ENCODE data around the gene PRKCD.
"Not testable (repeated sequence)": the region's sequence is repeated elsewhere in the genome, so short reads cannot be mapped to it uniquely, and the experiment has no call there.

PRKCD gene

DNA sequence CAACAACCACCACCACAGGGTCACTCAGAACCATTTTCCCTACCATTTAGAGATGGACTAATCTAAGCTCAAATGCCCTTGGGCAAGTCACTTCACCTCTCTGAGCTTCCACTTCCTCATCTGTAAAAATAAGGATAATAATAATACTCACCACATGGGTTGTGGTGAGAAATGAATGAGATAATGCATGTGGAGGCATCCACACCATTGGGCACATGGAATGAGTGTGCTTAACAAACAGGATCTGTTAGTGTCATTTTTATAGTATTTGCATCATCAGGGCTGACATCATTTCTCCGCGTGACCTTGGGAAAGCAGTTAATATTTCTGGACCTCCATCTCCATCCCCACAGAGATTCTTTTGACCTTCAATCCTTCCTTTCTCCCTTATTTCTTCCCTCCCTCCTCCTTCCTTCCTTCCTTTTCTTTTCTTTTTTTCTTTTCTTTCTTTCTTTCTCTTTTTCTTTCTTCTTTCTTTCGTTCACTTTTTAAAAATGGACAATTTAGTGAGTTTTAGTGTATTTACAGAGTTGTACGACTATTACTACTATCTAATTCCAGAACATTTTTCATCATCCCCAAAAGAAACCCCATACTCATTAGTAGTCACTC is 23.1 kb upstream of the PRKCD start:
- no peak for DNase-seq
- intact Hi-C loops (cut with DNase I): no loop called here

DNA sequence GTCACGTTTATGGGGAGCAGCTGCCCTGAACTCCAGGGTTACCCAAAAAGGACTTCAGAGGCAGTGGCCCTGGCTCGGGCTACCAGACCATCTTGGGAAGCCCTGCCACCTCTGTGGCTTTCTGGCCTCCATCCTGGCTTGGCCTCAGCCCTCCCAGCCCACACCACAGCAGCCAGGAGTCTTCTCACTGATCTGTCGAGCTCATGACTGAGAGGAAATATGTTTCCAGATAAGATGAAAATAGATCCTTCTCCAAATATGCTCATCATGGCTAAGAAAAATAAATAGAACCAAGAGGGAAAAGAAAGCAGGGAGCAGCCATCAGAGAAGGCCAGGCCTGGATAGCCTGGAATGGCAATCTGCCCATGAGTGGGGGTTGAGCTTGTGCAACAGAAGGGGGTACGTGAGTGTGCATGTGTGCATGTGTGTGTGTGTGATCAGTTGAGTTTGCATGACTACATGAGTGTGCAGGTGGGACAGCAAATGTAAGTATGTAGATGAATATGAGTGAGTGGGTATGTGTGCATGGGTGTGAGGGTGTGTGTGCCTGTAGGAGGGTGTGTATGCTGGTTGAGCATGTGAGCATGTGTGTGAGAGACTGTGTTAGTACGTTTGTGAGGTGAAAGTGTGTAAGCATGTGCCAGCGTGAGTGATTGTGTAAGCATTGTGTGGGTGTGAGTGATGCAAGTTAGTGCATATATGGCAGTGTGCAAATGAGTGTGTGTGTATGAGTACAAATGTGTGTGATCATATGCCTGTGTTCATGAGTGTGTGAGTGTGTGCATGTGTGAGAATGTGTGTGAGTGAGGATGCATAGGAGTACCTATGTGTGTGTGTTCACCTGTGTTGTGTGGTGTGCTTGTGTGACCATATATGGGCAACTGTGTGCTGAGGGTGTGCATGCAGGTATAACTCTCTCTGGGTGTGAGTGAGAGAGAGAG is 20.8 kb upstream of the PRKCD start:
- DNase-seq: no peak
- intact Hi-C loops (cut with DNase I): no loop called here

DNA sequence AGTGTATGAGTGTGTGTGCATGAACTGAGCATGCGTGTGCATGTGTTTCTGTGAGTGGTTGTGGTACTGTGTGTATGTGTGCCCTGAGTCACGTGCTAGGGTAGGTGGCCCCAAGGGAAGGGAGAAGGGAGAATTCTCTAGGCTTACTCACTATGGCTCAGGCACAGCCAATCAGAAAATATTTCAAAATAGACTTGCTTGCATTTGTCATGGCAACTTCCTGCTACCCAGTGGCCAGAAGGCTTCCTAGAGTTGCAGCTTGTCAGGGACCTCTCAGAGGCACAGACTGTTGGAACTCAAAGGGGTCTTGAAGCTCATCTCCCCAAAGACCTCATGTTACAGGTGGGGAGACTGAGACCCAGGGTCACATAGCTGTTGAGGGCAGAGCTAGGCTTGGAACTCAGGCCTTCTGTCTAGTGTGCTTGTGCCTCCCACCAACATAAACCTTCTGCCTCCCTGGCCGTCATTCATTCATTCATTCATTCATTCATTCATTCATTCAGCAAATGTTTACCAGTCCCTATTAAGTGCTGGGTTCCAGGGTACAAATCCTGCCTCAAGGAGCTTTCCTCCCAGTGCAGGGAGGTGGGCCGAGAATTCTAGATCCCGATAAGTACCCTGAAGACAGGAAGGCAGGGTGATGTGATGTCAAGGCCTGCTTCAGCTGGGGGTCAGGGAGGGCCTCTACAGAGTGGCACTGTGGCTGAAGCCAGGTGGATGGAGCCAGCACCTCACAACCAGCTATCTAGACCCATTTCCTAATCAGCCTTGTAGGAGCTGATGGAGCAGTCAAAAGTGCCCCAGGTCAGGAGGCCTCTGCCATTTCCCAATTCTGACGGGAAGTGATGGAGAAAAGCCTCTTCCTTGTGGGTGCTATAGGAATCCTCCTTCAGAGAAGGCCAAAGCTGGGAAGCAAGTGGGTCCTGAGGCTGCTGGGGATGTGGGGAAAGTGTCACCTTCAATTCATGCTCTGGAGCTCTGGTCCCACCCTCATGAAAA is 19.9 kb upstream of the PRKCD start:
- intact Hi-C loops (cut with DNase I): no loop called here
- no peak for DNase-seq

DNA sequence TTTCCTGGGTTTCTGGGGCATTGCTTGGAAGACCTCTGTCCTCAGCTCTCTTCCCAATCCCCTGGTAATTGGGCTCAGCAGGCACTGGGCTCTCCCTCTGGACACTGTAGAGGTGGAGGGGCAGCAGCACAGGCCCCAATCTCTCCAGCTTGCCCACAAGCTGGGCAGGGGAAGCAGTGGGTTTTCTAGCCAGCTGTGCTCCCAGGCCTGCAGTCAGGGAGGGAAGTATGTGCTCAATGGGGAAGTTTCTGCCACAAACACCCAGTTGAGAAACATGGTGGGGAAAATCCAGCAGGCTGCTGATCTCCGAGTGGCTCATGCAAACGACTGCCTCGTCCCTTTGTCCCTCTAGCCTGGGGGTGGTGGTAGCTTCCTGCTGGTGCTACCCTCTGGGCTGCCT is 18.0 kb upstream of the PRKCD start:
- peak in 1 of 10 donors; percentile 43 for DNase-seq
- intact Hi-C loops (cut with DNase I): no loop called here

DNA sequence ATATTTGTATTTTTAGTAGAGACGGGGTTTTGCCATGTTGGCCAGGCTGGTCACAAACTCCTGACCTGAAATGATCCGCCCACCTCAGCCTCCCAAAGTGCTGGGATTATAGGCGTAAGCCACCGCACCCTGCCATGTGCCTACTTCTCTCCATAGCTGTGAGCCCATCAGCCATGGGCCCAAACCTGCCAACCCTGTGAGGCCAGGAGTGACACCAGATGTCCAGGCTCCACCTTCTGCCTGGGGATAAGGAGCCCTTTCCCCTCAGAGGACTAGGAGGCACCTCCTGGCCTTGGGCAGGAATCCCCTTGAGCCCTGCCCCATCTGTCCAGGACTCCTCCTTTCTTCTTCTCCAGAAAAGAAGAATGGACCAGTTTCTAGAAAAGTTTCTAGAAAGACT is 16.6 kb upstream of the PRKCD start:
- intact Hi-C loops (cut with DNase I): no loop called here
- DNase-seq: no peak

DNA sequence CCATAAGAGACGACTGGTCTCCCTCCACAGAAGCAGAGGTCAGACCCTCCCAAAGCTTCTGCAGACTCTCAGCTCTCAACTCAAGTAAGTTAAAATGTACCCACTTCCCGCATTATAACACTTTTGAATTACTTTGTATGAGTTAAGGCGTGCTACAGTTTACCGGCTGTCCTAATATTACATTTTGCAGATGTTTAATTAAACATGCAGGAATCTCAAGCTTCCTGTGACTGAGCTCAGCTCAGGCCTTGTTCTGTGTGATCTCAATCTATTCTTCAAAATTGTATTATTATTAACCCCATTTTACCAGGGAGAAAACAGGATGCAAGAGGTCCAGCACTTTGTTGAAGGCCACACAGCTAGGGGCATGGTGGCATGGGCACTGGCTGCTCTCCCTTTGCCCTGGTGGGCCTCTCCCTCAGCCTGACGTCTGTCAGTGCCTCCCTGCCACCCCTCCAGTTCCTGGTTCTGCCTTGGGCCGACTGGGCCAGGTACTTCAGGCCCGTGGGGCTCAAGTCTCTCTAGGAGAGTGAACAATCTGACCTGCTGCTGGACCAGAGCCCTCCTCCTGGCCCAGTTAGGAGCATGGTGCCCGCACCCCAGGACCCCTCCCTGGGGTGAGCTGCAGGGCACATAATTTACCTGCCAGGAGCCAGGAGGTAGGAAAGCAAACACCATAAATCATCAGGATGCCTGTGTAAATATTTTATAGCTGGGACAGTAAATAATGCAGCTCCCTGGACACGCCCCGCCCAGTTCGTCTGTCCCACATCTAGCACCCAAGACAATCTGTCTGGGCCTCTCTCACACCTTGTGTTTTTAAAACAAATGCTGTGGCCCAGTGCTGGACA is 15.9 kb upstream of the PRKCD start:
- intact Hi-C loops (cut with DNase I): no loop called here
- DNase-seq: no peak

DNA sequence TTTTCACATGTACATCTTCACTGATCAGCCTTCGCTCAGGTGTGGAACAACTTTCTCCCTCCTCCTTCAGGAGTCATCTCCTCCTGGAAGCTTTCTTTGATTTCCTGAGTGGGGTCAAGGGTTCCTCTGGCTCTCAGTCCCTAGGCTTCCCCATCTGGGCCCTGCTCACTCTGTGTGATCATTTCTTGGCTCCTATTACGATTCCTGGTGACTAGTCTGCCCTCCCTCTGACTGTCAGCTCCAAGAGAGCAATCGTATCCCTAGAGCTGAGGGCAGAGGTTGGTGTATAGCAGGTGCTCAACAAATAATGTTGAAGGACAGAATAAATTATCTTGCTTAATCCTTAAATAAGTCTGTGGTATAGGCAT is 15.3 kb upstream of the PRKCD start:
- DNase-seq: no peak
- intact Hi-C loops (cut with DNase I): no loop called here

DNA sequence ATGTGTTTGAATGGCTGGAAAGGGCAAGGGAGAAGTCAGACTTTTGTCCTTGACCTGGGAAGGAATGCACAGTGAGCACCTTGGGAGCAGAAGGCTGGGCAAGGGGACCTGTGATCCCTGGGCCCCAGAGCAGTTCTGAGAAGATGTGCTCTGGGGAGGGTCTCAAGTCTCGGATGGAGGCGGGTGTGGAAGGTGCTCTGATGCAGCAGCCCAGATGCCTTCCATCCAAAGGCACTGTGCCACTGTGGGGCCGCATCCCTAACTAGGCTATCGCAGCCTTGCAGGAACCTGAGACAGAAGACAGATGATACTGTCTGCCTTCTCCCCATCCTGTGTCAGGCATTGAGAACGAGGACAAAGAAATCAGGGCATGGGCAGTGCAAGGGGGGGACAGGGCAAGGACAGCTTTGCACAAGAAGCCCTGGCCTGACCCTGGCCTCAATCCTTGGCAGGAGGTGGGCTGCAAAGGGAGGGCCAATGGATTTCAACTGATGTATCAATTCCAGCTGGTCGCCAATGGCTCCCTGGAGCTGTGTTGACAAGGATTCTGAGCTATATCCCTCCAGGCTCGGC is 14.6 kb upstream of the PRKCD start:
- intact Hi-C loops (cut with DNase I): no loop called here
- DNase-seq: peak in 2 of 10 donors; percentile 57 to 67

DNA sequence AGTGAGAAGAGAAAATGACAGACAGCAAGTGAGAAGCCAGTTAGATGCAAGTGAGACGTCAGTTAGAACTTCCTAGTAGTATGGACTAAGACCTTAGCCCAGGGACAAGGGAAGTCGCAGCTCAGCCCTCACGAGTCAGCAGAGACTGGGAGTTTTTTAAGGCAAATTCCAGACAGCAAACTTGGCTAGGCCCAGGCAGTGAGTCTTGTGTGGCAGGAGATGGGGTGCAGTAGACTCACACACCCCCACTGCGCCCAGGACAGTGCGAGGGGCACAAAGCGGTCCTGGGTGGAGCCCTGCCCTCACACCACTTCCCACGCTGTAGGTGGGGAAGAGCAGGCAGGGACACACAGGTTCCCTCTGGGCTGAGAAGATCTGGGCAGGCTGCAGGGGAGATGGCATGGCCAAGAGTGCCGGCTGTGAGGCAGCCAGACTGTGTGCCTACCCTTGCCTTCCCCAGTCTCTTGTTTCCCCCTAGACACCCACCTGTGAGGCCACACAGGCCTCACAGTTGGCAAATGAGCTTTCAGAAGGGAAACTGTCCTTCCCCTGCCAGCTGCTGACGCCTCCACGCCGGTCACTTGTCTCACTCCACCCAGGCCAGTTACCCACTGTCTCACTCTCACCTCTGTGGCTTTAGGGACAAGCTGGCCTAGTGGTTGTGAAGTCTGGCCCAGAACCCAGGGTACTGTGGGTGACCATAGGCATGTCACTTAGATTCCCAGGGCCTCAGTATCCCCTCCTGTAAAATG is 13.7 kb upstream of the PRKCD start:
- intact Hi-C loops (cut with DNase I): no loop called here
- peak in 3 of 10 donors; percentile 28 to 63 (median 33) for DNase-seq

DNA sequence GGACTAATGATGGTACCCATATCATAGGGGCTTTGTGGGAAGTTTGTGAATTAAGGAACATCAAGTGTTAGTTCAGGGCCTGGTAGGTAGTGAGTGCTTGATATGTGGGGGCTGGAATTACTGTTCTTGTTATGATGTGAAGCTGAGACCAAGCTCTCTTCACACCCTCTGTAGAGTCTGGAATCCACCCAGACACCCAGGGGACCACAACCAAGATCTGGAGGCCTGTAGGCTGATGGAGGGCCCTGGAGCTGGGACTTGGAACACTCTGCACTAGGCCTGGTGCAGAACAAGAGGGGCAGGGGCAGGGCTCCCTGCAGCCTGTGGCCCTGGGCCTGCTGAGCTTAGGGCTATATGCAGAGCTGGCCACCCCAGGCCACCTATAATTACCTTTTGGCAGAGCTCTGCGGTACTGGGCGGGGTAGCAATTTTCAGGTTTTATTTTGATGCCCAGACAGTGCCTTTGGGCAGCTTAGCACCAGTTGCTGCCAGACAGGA is 13.1 kb upstream of the PRKCD start:
- intact Hi-C loops (cut with DNase I): no loop called here
- DNase-seq: peak in 2 of 10 donors; percentile 35 to 57

DNA sequence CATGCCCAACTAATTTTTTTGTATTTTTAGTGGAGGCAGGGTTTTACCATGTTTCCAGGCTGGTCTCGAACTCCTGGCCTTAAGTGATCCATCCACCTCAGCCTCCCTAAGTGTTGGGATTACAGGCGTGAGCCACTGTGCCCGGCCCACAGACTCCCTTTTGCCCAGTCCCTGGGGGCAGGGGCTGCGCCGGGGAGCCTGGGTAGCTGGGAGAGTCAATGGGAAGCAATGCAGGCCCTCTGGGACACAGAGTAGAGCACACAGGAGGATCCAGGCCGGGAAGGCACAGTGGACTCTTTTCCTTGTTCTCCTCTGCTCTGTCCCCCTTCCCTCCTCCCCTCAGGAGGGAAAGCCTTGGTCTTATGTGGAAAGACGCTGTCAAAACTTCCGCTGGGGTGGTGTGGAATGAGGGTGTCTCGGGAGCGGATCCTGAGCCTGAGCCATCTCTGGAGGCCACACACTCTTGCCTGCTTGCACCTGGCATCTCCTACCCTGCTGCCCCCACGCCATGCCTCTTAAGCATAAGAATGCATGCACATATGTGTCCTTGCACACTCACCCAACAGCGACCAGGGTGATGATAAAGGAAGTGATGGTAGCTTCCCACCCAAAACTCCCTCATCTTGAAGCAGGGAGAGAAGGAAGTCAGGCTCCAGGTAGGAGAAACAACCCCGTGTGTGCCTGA is 11.9 kb upstream of the PRKCD start:
- intact Hi-C loops (cut with DNase I): no loop called here
- peak in 2 of 10 donors; percentile 24 to 62 for DNase-seq

DNA sequence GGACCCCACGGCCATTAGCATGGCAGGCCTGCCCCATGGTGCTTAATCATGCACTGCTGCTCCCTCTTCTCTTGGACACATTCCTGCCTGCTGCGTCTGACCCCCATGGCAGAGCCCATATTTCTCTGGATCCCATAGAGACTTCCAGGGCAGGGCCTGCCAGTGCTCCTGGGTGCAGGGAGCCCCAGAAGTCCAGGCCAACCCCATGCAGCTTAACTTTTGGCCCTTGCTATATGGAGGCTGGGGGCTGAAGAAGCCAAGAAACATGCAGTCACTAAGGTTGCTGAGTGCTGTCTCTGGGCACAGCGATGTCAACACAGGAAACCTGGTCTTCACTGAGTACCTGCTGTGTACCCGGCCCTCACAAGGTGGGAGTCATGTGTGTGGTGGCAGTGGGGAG is 11.3 kb upstream of the PRKCD start:
- DNase-seq: peak in 3 of 10 donors; percentile 31 to 57 (median 53)
- intact Hi-C loops (cut with DNase I): no loop called here

DNA sequence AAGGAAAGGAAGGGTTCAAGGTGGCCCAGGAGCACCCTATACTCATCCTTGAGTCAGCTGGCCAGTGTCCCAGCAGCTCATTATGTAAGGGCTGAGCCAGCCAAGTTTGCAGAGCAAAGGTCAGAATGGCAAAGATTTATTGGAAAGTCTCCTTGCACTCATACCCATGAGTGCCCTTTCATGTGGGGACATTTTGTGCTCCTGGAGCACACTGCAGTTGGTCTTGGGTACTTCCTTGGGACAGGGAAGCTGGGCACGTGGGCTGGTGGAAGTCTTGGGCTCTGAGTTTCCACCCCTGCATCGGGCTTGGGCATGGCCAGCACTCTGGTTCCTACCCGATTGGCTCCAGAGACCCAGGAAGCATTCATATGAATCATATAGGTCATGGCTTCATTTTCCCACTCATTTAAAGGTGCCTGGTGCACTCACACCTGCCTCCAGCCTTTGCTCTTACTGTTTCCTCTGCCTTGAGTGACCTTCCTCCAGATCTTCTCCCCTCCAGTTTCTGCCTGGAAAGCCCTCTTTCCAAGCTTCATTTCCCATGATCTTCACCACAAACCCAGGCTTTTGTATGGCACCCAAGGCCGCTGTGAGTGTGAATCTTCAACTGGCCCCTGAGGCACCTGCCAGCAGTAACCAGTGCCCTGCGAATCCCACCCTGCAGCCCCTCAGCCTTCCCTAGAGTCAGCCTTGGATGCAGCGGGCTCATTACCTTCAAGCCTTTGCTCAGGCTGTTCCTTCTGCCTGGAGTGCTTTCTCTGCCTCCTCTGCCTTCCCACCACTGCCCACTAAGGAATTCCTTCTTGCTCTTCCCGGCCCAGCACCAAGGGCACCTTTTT is 10.5 kb upstream of the PRKCD start:
- peak in 3 of 10 donors; percentile 30 to 45 (median 37) for DNase-seq
- intact Hi-C loops (cut with DNase I): no loop called here

DNA sequence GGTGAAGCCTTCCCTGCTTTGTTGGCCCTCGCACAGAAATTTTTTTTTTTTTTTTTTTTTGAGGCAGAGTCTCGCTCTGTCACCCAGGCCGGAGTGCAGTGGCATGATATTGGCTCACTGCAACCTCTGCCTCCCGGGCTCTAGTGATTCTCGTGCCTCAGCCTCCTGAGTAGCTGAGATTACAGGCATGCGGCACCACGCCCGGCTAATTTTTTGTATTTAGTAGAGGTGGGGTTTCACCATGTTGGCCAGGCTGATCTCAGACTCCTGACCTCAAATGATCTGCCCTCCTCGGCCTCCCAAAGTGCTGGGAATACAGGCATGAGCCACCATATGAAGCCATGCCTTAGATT is 9.9 kb upstream of the PRKCD start:
- intact Hi-C loops (cut with DNase I): not testable (repeated sequence)
- peak in 3 of 10 donors; percentile 18 to 46 (median 29) for DNase-seq

DNA sequence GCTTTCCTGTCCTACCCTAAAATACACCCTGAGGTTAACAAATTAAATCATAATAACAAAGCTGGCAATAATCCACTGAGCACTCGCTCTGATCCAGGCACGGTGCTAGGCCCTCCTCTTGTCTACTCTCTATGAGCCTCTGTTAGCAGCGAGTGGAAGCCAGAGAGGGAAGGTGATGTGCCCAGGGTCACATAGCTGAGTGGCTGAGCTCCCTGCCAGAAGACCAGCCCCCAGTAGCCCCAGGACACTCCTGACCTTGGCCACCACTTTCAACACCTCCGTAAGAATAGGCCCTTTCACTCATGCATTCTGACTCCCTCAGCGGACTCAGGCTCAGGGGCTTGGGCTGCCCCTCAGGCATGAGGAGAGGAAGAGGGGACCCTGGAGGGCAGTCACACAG is 9.5 kb upstream of the PRKCD start:
- intact Hi-C loops (cut with DNase I): no loop called here
- peak in 1 of 10 donors; percentile 36 for DNase-seq

DNA sequence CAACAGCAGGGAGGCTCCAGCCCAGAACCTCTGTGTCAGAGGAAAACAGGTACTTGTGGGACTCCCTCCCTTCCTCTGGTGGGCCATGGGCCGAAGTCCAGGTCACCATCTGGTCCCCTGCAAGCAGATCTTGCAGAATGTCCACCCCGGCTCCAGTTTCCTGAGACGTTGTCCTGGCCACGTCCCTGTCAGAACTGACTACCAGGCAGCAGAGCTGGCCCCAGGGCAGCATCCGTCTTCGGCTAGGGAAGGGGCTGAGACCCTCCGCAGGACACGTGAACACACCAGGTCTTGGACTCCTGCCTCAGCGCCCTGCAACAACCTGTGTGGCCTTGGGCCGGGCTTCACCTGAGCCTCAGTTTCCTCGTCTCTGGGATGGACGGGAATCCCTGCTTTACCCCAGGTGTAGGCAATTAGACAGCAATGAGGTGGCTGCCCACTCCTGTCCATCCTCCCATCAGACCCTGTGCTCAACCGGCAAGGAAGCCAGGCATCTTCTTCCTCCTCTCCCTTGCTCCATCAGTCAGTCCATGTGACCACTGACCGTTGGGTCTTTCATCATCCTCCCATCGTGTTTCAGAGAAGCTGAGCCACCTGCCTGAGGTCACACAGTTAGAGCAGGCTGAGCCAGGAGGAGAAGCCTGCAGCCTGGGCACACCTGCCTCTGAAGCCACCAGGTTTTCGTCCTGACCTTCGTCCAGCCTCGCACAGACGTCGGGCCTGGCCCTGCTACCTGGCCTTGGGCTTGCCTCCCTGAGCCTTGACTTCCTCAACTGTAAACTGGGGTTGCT is 8.9 kb upstream of the PRKCD start:
- peak in 3 of 10 donors; percentile 52 to 81 (median 55) for DNase-seq

More for the DNA sequence above, 8.9 kb upstream of the PRKCD start:
- intact Hi-C loops (cut with DNase I): no loop called here

Measured in posterior cingulate gyrus (tissue), 11 donors.